ENCODE data around the gene IPO5. TPM values are rescaled to one million over a fixed set of nuclear protein-coding genes. Genes with fewer than 3 reads are reported as not detected.

IPO5 gene
- total RNA-seq, 2 experiments from 2014 or later, result 81.8 to 116 TPM

- Histone ChIP-seq H3K79me2 (ENCODE audit: insufficient read depth, low read depth, low read length) (no peaks in the 10 kb centered on the region), H3K4me2 (ENCODE audit: low read length) (no peak overlapping the region), H3K4me1 (ENCODE audit: insufficient read depth, low read length, poor library complexity, severe bottlenecking) (no peaks in the 10 kb centered on the region), H3K4me3 (ENCODE audit: low read depth, low read length, poor library complexity, severe bottlenecking) (no peak overlapping the region), H3K36me3 (ENCODE audit: insufficient read depth, low read length) (no peaks in the 10 kb centered on the region), H3K9me3 (ENCODE audit: low read length) (no peaks in the 10 kb centered on the region), H3K27ac (ENCODE audit: low read depth, low read length, poor library complexity, severe bottlenecking) (no peak overlapping the region), H2AFZ (ENCODE audit: low read length) (no peak overlapping the region), H3K9me2 (ENCODE audit: insufficient read depth, low read length) (no peaks in the 10 kb centered on the region), H4K20me1 (ENCODE audit: insufficient read depth, low read length) (no peaks in the 10 kb centered on the region)
- TF ChIP-seq CTCF (conservative IDR thresholded peaks at IDR 0.05; ENCODE audit: low read length) (no peak), EZH2phosphoT487 (IDR thresholded peaks at IDR 0.05; ENCODE audit: borderline replicate concordance, low read depth, low read length) (no peak)
- no TSS peak for BruUV-seq (replicated peaks)
- ChIA-PET POLR2A (no interaction called here), CTCF (ENCODE audit: unreplicated experiment) (no interaction called here)
- intact Hi-C loops (cut with micrococcal nuclease; ENCODE audit: unreplicated experiment), result no loop called here
- no peak for DNase-seq (ENCODE audit: low spot score)
These were observed 116.5 kb downstream of the IPO5 start for GRCh38 chr13:98069985-98070384.

GRCh38 chr13:98071316-98071715 is 117.8 kb downstream of the IPO5 start:
- BruUV-seq (replicated peaks), result no TSS peak
- H2AFZ ChIP-seq (ENCODE audit: low read length), result no peak overlapping the region
- POLR2A ChIA-PET, result no interaction called here

GRCh38 chr13:98072476-98072875 is 119.0 kb downstream of the IPO5 start:
- no peaks in the 10 kb centered on the region for H3K9me3 ChIP-seq (ENCODE audit: low read length)
- no peak overlapping the region for H2AFZ ChIP-seq (ENCODE audit: low read length)
- H3K9me2 ChIP-seq (ENCODE audit: insufficient read depth, low read length), result no peaks in the 10 kb centered on the region
- H3K27ac ChIP-seq (ENCODE audit: low read depth, low read length, poor library complexity, severe bottlenecking), result no peak overlapping the region
- POLR2A ChIA-PET, result interaction anchor here (0.6 to 0.7 kb wide), 3 partner anchors 24 to 1378 kb away, joined by 3 to 5 read pairs (median 3); no protein-coding TSS in a partner anchor
- H3K4me3 ChIP-seq (ENCODE audit: low read depth, low read length, poor library complexity, severe bottlenecking), result no peak overlapping the region
- H3K79me2 ChIP-seq (ENCODE audit: insufficient read depth, low read depth, low read length), result no peaks in the 10 kb centered on the region
- TF ChIP-seq EZH2phosphoT487 (IDR thresholded peaks at IDR 0.05; ENCODE audit: borderline replicate concordance, low read depth, low read length) (no peak), CTCF (conservative IDR thresholded peaks at IDR 0.05; ENCODE audit: low read length) (no peak)
- BruUV-seq (replicated peaks), result no TSS peak
- no peak for DNase-seq (ENCODE audit: low spot score)
- H3K4me2 ChIP-seq (ENCODE audit: low read length), result no peak overlapping the region
- CTCF ChIA-PET (ENCODE audit: unreplicated experiment), result no interaction called here
- H3K4me1 ChIP-seq (ENCODE audit: insufficient read depth, low read length, poor library complexity, severe bottlenecking), result no peaks in the 10 kb centered on the region
- intact Hi-C loops (cut with micrococcal nuclease; ENCODE audit: unreplicated experiment), result no loop called here
- no peaks in the 10 kb centered on the region for H4K20me1 ChIP-seq (ENCODE audit: insufficient read depth, low read length)
- H3K36me3 ChIP-seq (ENCODE audit: insufficient read depth, low read length), result no peaks in the 10 kb centered on the region

More at GRCh38 chr13:98071316-98071715, 117.8 kb downstream of the IPO5 start:
- Histone ChIP-seq H3K9me2 (ENCODE audit: insufficient read depth, low read length) (no peaks in the 10 kb centered on the region), H3K9me3 (ENCODE audit: low read length) (no peaks in the 10 kb centered on the region), H3K36me3 (ENCODE audit: insufficient read depth, low read length) (no peaks in the 10 kb centered on the region), H3K4me1 (ENCODE audit: insufficient read depth, low read length, poor library complexity, severe bottlenecking) (no peaks in the 10 kb centered on the region), H3K4me2 (ENCODE audit: low read length) (no peak overlapping the region), H3K79me2 (ENCODE audit: insufficient read depth, low read depth, low read length) (no peaks in the 10 kb centered on the region), H4K20me1 (ENCODE audit: insufficient read depth, low read length) (no peaks in the 10 kb centered on the region), H3K27ac (ENCODE audit: low read depth, low read length, poor library complexity, severe bottlenecking) (no peak overlapping the region), H3K4me3 (ENCODE audit: low read depth, low read length, poor library complexity, severe bottlenecking) (no peak overlapping the region)
- no peak for DNase-seq (ENCODE audit: low spot score)
- intact Hi-C loops (cut with micrococcal nuclease; ENCODE audit: unreplicated experiment), result no loop called here
- CTCF ChIA-PET (ENCODE audit: unreplicated experiment), result no interaction called here
- no peak for TF ChIP-seq CTCF (conservative IDR thresholded peaks at IDR 0.05; ENCODE audit: low read length)
- no peak for TF ChIP-seq EZH2phosphoT487 (IDR thresholded peaks at IDR 0.05; ENCODE audit: borderline replicate concordance, low read depth, low read length)

Small RNAs within 50 kb of the gene (small RNA-seq; reads per million reads assigned to genes)
- gene FTLP8, result not detected

Other genes starting within 250 kb of the IPO5 start
- not detected in 2 replicates for gene FARP1, start 189.4 kb downstream of the IPO5 start, total RNA-seq (2014; rRNA removed; shearing (Covaris generic))
- gene FARP1, start 189.4 kb downstream of the IPO5 start, total RNA-seq (2022), result not detected in 2 replicates
- not detected in 2 replicates for gene RNF113B, start 223.6 kb downstream of the IPO5 start, total RNA-seq (2014; rRNA removed; shearing (Covaris generic))
- not detected in 2 replicates for gene RNF113B, start 223.6 kb downstream of the IPO5 start, total RNA-seq (2022)